ENCODE data around the gene GLIS1.

DNA sequence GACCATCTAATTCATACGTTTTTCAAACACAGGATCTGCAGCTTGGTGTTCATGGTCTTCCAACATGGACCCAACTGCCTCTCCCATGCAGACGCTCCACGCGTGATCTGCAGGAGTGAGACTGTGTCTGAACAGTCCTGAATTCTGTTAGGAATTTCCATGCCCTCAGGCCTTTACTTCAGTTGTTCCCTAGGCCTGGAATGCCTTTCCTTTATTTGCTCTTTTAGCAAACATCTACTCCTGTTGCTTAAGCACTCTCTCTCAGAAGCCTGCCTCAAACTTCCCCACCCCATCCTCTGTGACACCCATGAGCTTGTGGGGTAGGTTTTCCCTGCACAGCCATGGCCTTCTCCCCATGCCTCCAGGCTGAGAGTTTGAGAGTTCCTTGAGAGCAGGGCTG, 206.1 kb downstream of the GLIS1 start:
- TF ChIP-seq, protein P1, sequence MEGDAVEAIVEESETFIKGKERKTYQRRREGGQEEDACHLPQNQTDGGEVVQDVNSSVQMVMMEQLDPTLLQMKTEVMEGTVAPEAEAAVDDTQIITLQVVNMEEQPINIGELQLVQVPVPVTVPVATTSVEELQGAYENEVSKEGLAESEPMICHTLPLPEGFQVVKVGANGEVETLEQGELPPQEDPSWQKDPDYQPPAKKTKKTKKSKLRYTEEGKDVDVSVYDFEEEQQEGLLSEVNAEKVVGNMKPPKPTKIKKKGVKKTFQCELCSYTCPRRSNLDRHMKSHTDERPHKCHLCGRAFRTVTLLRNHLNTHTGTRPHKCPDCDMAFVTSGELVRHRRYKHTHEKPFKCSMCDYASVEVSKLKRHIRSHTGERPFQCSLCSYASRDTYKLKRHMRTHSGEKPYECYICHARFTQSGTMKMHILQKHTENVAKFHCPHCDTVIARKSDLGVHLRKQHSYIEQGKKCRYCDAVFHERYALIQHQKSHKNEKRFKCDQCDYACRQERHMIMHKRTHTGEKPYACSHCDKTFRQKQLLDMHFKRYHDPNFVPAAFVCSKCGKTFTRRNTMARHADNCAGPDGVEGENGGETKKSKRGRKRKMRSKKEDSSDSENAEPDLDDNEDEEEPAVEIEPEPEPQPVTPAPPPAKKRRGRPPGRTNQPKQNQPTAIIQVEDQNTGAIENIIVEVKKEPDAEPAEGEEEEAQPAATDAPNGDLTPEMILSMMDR (IDR thresholded peaks at IDR 0.05; ENCODE audit: insufficient read depth, low read length, poor library complexity, severe bottlenecking), result no peak
- no peak for TF ChIP-seq EZH2phosphoT487 (conservative IDR thresholded peaks at IDR 0.05; ENCODE audit: low read length)
